NB4 (cell line): Measurements from ENCODE around the gene RPL22.

Experiments
- DNase-seq: peaks from one replicate; pipeline ENCODE4 v3.0.0; 2010; ENCODE audit warnings: low read depth
- H3K4me3 ChIP-seq: one replicate; pipeline ENCODE4 v1.5.1; 2011; ENCODE audit warnings: mild to moderate bottlenecking, low read depth, low read length, moderate library complexity
- MYC ChIP-seq: IDR thresholded peaks from 2 replicates; pipeline ENCODE4 v1.6.1; 2011; ENCODE audit warnings: low read depth, low read length
- POLR2A ChIP-seq: IDR thresholded peaks from 2 replicates; pipeline ENCODE4 v1.6.1; 2011; ENCODE audit warnings: mild to moderate bottlenecking; ENCODE audit not compliant: insufficient read length; ENCODE audit errors: extremely low read depth
- TF ChIP-seq, protein P1 (sequence below): IDR thresholded peaks from 2 replicates; pipeline ENCODE4 v1.6.1; 2011; ENCODE audit warnings: low read depth, low read length
- TF ChIP-seq, protein P2 (sequence below): IDR thresholded peaks from one replicate; pipeline ENCODE4 v1.5.1; 2012; ENCODE audit warnings: low read depth, low read length

Gene RPL22

DNA sequence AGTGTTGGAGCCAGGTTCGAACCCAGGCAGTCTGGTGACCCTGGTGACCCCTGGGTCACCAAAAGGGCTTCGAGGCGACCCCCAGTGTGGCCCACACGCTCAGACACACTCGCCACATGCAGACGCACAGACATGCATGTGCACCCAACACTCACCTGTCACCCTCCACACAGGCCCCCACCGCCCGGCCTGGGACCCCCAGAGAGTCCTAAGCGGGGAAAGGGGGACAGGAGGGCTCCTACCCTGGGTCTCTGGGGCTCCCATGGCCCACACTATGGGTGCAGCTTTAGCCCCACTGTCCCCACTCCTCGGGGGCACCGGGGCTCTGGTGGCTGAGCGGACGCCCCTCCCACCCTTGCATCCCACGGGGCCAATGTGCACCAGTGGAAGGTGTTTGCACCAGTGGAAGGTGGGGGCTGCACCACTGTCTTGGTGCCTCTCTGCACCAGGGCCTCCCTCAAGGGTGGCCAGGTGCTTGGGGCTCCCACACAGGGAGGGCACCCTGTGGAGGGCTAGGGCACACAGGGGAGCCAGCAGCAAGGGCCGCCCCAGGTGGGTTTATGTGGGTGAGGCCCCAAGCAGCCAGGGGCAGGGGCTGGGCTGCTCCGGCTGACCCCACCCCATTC is 29.2 kb downstream of the RPL22 start:
- DNase-seq = no peak
- TF ChIP-seq, protein P1, sequence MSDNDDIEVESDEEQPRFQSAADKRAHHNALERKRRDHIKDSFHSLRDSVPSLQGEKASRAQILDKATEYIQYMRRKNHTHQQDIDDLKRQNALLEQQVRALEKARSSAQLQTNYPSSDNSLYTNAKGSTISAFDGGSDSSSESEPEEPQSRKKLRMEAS = no peak
- no peak for TF ChIP-seq MYC
- TF ChIP-seq POLR2A = no peak
- TF ChIP-seq, protein P2, sequence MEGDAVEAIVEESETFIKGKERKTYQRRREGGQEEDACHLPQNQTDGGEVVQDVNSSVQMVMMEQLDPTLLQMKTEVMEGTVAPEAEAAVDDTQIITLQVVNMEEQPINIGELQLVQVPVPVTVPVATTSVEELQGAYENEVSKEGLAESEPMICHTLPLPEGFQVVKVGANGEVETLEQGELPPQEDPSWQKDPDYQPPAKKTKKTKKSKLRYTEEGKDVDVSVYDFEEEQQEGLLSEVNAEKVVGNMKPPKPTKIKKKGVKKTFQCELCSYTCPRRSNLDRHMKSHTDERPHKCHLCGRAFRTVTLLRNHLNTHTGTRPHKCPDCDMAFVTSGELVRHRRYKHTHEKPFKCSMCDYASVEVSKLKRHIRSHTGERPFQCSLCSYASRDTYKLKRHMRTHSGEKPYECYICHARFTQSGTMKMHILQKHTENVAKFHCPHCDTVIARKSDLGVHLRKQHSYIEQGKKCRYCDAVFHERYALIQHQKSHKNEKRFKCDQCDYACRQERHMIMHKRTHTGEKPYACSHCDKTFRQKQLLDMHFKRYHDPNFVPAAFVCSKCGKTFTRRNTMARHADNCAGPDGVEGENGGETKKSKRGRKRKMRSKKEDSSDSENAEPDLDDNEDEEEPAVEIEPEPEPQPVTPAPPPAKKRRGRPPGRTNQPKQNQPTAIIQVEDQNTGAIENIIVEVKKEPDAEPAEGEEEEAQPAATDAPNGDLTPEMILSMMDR = no peak
- H3K4me3 ChIP-seq = no peak overlapping the region

DNA sequence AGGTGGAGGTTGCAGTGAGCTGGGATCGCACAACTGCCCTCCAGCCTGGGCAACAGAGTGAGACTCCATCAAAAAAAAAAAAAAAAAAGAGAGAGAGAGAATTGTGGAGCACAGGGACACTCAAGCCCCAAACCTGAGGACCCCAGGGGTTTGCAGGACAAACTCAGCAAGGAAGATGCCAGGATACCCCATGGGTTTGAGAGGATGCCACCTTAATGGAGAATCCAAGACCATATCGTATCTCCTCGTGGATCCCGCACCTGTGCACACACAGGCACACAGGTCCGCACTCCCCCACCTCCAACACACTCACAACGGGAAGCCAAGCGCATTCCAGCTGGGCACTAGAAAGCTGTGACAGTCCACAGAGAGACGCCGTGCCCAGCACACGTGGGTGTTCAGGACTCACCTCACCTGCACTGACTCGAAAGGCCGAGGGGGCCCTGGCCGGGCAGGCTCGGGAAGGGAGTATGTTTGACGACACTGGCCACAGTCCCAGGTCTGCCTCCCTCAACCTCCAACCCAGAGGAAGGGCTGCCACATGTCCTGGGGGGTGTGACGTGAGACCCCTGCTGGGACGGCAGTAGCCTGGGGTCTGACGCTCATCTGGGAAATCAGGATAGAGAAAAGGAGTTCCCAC is 30.3 kb downstream of the RPL22 start:
- TF ChIP-seq POLR2A = no peak
- no peak for TF ChIP-seq MYC
- TF ChIP-seq, protein P1 = no peak
- TF ChIP-seq, protein P2 = no peak
- no peak for DNase-seq
- no peak overlapping the region for H3K4me3 ChIP-seq

DNA sequence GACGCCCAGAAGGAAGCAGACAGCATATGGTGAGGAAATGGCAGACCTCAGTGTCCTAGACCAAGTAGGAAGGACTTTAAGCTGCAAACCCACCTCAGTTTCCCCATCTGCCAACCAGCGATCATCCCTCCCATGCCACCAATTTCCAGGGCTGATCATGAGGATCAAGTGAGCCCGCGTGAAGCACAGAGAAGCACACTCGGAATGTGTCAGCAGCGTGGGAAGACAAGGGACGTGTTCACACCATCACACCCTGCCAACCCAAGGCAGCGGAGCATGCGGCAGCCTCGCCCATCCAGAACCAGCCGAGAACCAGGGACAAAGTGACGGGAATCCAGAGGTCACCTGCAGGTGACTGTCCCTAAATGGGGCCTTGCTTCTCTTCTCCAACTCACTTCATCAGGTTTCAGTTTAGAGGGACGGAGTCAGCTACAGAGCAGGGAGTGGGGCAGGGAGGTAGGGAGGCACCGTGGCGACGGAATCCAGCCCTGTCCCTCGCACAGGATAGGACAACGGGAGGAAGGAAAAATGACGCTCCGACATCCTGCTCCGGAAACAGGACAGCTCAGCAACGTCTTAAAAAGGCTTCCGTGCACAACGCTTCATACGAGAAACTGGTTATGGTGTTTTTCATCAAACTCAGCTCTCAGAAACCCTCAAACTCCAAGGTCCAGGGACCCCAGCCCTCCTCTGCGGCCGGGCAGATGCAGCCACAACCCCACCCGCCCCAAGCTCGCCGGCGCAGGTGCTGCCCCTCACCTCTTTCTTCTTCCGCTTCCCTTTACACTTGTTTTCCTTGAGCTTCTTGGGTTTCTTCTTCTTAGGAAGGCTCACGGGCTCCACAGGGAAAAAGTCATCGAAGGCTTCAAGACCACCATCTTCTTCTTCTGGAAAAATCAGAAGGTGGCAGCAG is 31.7 kb downstream of the RPL22 start:
- no peak for DNase-seq
- no peak overlapping the region for H3K4me3 ChIP-seq
- TF ChIP-seq, protein P2 = no peak
- TF ChIP-seq, protein P1 = no peak
- no peak for TF ChIP-seq POLR2A
- TF ChIP-seq MYC = no peak

DNA sequence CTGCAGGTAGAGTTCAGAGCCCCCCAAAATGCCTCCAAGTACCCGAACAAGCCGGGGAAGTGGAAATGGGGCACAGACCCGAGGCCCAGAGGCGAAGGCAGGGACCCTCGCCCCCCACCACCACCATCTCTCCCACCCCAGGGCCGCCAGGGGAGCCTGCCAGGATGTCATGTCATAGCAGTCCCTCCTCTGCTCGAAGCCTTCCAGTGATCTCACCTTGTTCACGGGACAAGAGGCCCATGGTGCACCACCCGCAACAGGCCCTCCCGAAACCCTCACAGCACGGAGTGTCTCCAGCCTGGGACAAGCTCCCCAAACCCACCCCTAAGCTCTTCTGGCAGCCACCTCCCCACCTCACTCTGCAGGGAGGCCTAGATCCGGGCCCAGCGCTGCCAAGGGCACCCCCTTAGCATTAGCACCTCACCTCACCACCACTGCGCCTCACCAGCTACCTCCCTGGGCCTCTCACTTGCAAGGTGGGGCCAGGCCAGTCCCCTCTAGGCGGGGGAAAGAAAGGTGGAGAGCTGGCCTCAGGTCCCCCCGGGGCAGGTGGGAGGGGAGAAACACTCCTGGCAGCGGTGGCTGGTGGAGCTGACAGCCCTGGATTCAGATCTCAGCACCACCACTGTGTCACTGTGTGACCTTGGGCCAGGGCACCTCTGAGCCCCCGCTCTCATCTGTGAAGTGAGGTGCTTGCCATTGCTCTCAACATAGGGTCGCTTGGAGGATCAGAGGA is 32.6 kb downstream of the RPL22 start:
- DNase-seq = no peak
- TF ChIP-seq POLR2A = no peak
- no peak overlapping the region for H3K4me3 ChIP-seq

DNA sequence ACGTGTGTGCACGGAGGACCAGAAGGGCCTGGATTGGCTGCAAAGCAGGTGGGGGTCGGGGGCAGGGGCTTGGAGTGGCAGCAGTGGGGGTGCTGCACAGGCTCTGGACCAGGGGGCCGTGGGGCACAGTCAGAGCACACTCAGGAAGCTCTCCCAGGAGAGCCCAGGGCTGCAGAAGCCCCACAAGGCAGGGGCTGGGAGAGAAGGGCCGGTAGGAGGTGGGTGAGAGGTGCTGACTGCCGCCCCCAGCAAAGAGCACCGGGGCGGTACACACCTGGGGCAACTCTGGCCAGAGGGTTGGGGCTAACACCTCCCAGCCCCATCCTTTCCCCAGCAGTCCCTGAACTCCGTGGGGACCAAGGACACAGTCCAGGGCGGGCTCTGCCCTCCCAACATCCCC is 33.2 kb downstream of the RPL22 start:
- TF ChIP-seq, protein P2 = no peak
- TF ChIP-seq MYC (no peak), POLR2A (no peak)
- TF ChIP-seq, protein P1 = no peak
- DNase-seq = no peak
- H3K4me3 ChIP-seq = no peak overlapping the region
